Activated CD4-positive, CD25-positive, alpha-beta regulatory T cell treated with anti-CD3 and anti-CD28 coated beads, Interleukin-2, amount 50 U/mL, for 16 hours (primary cell): ENCODE data around the gene ROPN1B.

Experiments used
- DNase-seq: peaks from one replicate; pipeline ENCODE4 v3.0.0-alpha.2; 2020; ENCODE audit warnings: low read depth, low spot score

The ROPN1B gene

GRCh38 chr3:126003447-126004190 is 34.6 kb downstream of the ROPN1B start:
- DNase-seq = no peak

GRCh38 chr3:126004217-126004616 is 35.2 kb downstream of the ROPN1B start:
- DNase-seq = no peak

- DNase-seq = no peak
Observed at GRCh38 chr3:126004692-126005091, 35.7 kb downstream of the ROPN1B start.

- no peak for DNase-seq
Observed at GRCh38 chr3:126005951-126006350, 37.0 kb downstream of the ROPN1B start.

GRCh38 chr3:126008219-126008618 is 39.2 kb downstream of the ROPN1B start:
- no peak for DNase-seq

DNA sequence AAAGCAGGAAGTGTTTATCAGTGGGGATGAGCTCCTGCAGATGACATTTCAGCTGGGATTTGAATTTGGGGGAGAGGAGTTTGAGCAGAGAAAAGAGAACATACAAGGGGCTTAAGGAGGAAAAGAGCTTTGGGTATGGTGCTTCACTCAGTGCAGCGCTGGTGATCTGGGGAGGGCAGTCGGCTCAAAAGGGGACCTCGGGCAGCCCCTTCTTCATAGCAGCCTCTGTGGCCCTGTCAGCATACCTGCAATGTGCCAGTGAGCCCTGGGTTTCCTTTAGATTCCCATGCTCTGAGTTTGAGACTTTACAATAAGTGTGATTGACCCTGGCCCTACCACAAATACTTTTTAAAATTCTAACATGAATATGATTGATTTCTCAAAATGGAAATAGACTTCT is 40.2 kb downstream of the ROPN1B start:
- DNase-seq = no peak

DNA sequence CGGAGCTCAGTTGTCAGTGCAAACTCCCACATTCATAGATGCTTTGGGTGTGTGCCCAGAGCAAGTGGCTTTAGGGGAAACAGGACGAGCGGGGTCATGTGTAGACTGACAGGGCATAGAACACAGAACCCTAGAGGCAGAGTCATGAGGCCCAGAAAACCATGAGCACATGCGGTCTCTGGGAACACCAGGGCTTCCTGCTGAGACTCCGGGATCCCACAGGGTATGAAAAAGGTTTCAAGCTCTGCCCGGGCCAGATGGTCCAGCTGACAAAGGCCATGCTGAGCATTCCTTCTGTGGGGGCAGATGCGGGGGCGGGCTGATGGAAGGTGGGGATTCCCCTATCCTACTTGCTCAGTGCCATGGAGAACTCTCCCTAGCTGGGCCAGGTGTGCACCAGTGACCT is 44.8 kb downstream of the ROPN1B start:
- DNase-seq = no peak

DNA sequence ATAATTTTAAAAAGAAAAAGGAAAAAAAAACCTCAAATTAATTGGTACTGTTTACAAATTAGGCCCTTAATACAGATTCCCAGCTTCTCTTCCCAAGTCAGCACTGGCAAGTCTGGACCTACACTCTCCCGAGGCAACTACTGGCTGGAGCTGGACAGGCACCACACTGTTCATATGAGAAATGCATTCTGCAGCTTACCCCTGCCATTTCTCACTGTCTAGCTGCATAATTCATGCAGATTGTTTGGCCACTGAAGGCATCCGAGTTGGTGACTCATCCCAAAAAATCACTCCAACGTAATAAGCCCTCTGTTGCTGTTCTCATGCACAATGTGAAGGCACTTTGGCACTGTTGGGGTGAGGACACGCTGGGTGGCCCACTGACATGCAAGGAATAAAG is 45.3 kb downstream of the ROPN1B start:
- DNase-seq = no peak

DNA sequence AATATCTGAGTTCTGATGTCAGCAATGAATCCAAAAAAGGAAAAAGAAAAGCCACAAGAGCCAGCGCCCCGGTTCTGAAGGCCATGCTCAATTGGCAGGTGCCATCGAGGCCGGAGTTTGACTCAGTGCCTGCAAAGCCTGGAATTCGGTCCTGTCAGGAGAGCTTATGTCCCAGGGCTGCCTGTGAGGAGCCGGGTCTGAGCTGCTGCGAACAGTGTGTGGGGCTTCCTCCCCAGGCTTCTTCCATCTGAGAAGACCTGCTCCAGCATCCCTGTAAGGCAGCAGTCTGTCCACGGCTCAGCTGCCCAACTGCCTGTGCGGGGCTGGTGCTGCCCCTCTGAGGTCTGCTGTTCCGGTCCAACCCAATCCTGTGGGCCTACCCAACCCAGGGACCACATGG is 46.1 kb downstream of the ROPN1B start:
- no peak for DNase-seq

- no peak for DNase-seq
Observed at GRCh38 chr3:126016616-126017015, 47.6 kb downstream of the ROPN1B start.

GRCh38 chr3:126017362-126017761 is 48.4 kb downstream of the ROPN1B start:
- DNase-seq = no peak

- no peak for DNase-seq
Observed at GRCh38 chr3:126018545-126018944, 49.6 kb downstream of the ROPN1B start.

GRCh38 chr3:126018995-126019394 is 50.0 kb downstream of the ROPN1B start:
- no peak for DNase-seq

- no peak for DNase-seq
Observed at GRCh38 chr3:126019683-126020082, 50.7 kb downstream of the ROPN1B start.

DNA sequence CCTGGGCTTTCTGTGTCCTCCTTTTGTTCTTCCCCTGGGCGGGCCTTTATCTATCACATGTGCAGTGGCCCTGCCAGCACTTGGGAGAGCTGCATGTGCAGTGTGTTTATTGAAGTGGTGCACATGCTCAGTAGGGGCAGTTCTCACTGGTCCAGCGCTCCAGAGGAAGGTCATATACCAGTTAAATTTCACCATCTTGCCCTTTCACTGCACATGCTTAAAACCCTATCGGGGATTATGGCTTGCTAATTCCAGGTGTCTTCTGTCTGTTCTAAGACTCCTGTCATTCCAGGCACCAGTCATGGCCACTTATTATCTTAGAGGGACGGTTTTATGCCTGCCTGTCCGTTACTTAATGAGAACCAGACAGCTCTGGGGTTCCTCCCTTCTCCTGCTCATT is 52.2 kb downstream of the ROPN1B start:
- no peak for DNase-seq

DNA sequence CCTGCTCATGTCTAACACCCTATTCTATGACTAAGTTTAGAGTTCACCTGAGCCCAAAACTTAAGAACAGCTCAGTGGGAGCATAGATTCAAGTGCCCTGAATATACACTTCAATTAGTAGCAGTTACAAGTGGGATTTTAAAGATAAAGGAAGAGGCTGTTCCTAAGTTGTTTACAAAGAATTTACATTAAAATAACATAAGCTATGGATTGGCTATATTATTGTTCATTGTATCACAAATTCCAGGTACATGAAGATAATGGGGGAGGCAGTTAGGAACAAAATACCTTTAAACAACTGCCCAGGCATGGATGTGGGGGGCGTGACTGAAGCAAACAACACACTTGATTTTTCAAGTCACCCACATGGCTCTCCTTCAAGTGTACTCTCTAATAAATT is 52.7 kb downstream of the ROPN1B start:
- no peak for DNase-seq

GRCh38 chr3:126022741-126023359 is 53.9 kb downstream of the ROPN1B start:
- no peak for DNase-seq

DNA sequence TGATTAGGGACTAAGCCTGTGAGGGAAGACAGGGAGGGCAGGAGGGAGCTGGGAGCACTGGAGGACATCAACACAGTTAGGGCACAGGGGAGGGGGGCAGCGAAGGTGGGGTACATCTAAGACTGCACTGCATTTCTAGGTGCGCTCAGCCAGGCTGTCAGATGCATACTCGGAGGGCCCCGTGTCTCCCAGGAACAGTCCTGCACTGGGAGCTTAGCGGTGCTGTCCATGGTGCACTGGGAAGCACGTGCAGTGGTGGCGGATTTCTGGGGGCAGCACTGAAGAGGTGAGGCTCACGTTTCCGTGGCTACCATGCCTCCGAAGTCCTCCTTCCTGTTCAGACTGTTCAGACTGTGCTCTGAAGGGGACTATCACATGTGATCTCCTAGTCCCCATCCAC is 54.4 kb downstream of the ROPN1B start:
- DNase-seq = no peak

DNA sequence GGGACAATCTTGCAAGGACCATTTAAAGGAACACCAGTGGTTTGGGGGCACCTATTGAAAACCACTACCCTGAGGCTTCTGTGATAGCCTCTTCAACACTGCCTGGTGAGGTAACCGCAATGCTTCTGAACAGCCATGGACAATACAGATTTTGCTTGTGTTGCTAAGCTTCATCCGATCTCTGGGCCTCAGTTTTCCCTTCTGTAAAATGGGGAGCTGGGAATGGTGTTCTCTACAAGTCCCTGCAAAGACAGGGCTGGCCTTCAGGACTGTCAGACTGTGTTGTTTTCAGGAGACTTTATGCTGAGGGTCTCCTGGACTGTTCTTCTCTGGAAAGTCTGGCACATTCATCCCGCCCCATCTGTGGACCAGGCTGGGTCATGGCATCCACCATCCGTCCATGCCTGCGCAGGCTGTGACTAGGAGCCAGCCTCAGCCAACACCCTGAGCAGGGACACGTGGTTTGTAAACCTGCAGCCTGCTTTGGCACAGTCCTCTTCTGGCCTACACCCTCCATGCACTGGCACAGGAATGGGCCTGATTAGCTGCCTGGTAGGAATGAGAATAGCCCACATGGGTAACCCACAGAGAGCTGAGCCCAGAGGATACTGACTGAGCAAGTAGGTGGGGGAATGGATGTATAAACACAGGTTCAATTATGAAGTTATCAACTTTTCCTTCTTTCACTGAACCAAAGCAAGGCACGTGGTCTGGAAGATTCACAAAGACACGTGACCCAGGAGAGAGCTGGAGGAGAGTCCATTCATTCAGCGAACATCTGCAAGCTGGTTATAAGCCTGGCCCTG is 55.3 kb downstream of the ROPN1B start:
- DNase-seq = no peak

DNA sequence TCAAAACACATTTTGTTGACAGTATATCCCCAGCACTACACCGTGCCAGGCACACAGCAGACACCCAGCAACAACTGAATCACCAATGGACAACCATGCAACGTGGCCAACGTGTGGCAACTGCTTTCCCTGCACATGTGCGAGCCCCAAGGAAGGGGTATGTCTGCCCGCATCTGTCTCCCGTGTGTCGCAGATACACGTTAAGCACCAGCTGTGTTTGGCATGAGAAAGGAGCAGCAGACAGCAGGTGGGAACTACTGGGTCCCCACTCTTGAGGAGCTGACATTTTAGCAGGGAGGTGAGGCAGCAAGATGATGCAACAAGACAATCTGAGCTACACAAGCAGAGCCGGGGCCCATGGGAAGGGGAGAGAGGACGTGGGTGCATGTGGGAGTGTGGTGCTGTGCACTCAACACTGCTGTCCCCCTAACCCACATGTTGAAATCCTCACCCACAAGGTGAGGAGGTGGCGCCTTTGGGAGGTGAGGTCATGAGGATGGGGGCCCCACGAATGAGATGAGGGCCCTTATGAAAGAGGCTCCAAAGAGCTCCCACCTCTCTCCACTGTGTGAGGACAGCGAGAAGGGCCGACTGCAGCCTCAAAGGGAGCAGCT is 56.2 kb downstream of the ROPN1B start:
- no peak for DNase-seq

- no peak for DNase-seq
Observed at GRCh38 chr3:126025862-126026261, 56.9 kb downstream of the ROPN1B start.

DNA sequence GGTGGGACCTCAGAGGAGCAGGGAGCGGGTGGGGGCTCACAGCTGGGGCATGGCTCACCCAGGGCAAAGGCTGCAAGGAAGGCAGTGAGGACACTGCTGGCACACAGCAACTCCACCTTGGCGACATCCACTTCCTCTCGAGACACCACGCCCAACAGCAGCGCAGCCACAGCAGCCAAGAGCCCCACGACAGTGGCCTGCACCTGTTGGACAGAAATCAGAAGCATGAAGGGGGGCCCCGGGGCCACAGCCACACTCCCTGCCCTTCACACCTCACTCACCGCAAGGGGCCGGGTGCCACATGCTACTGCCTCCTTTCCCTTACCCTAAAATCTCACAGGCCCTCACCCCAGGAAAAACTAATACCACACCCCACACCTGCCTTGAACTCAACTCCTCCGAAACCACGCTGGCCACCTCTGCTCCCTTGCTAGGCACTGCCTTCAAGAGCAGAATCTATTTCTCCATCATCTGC is 57.3 kb downstream of the ROPN1B start:
- DNase-seq = no peak
